GM12892 (cell line): Measurements from ENCODE around the gene NPEPPS.

ENCODE experiments used
- POLR2A ChIP-seq: IDR thresholded peaks from 2 replicates; pipeline ENCODE4 v1.6.1; 2011; ENCODE audit warnings: low read depth, low read length, control low read depth
- POLR2AphosphoS5 ChIP-seq: IDR thresholded peaks from 2 replicates; pipeline ENCODE4 v1.6.1; 2011; ENCODE audit warnings: low read depth, low read length, control low read depth
- TAF1 ChIP-seq: IDR thresholded peaks from 2 replicates; pipeline ENCODE4 v1.6.1; 2011; ENCODE audit warnings: low read depth, mild to moderate bottlenecking, control low read depth, low read length, borderline replicate concordance

GRCh38 chr17:47650525-47651522, 119.9 kb downstream of the NPEPPS start:
- no peak for TF ChIP-seq POLR2AphosphoS5
- TF ChIP-seq POLR2A: no peak
- no peak for TF ChIP-seq TAF1
